ENCODE results near the gene TMED1. TPM values are rescaled to one million over a fixed set of nuclear protein-coding genes. Genes with fewer than 3 reads are reported as not detected.

TMED1 gene
- polyA plus RNA-seq, 2 of the 4 experiments (the other 2 are of a cell fraction) = 29.9 to 37.0 TPM

GRCh38 chr19:10885201-10886169 lies 49.5 kb upstream of the TMED1 start:
- Histone ChIP-seq H3K4me3 (no peak overlapping the region), H3K4me2 (no peak overlapping the region), H3K27ac (no peak overlapping the region), H3K4me1 (no peaks in the 10 kb centered on the region), H3K9me3 (no peaks in the 10 kb centered on the region)
- ATAC-seq (no peak), DNase-seq (ENCODE audit: low read depth in 1 of 2, low spot score in 1 of 2) (no peak), FAIRE-seq (no peak)
- no peak for TF ChIP-seq MAX (IDR thresholded peaks at IDR 0.05)
- TF ChIP-seq FOXS1 (CRISPR knock-in tag; IDR thresholded peaks at IDR 0.05) = no peak
- TF ChIP-seq GATA3 (IDR thresholded peaks at IDR 0.05; ENCODE audit: borderline replicate concordance) = no peak
- no peak for TF ChIP-seq BCL3 (IDR thresholded peaks at IDR 0.05)
- TF ChIP-seq RNF2 (IDR thresholded peaks at IDR 0.05; ENCODE audit: borderline replicate concordance, low read depth) = no peak
- TF ChIP-seq POLR2AphosphoS2 (conservative IDR thresholded peaks at IDR 0.05; ENCODE audit: low read length) = no peak
- TF ChIP-seq SMC3 (IDR thresholded peaks at IDR 0.05) = no peak
- no peak for TF ChIP-seq JUNB (IDR thresholded peaks at IDR 0.05)
- TF ChIP-seq NR3C1 (IDR thresholded peaks at IDR 0.05) = no peak
- no peak for TF ChIP-seq PHF8 (IDR thresholded peaks at IDR 0.05; ENCODE audit: borderline replicate concordance, low read depth)
- TF ChIP-seq POLR2A (IDR thresholded peaks at IDR 0.05; ENCODE audit: low read length) = no peak
- TF ChIP-seq ATOH8 (CRISPR knock-in tag; IDR thresholded peaks at IDR 0.05; ENCODE audit: low read depth) = no peak
- no peak for TF ChIP-seq HES2 (IDR thresholded peaks at IDR 0.05)
- no peak for TF ChIP-seq CBX8 (IDR thresholded peaks at IDR 0.05)
- no peak for TF ChIP-seq FOSB (CRISPR knock-in tag; IDR thresholded peaks at IDR 0.05)
- no peak for TF ChIP-seq ZSCAN20 (CRISPR knock-in tag; IDR thresholded peaks at IDR 0.05)
- TF ChIP-seq E2F6 (IDR thresholded peaks at IDR 0.05; ENCODE audit: borderline replicate concordance, low read depth) = no peak
- no peak for TF ChIP-seq RARB (CRISPR knock-in tag; IDR thresholded peaks at IDR 0.05)
- WGBS (ENCODE audit: missing lambda C conversion rate) = 90% methylated on average over 19 of the region's 20 CpGs
- ChIA-PET POLR2A (no interaction called here), CTCF (no interaction called here)

- DNase-seq (ENCODE audit: low read depth in 1 of 2, low spot score in 1 of 2) = no peak
- Histone ChIP-seq H3K4me2 (no peak overlapping the region), H3K4me1 (peaks cover 4% of the 10 kb centered on the region; the same call in 2 of the 3 replicates), H3K9me3 (no peaks in the 10 kb centered on the region), H3K27ac (no peak overlapping the region), H3K4me3 (no peak overlapping the region)
- ChIA-PET CTCF (no interaction called here), POLR2A (no interaction called here)
- no peak for ATAC-seq
- 94% methylated on average over 2 of the region's 2 CpGs for WGBS (ENCODE audit: missing lambda C conversion rate)
- FAIRE-seq = no peak
- TF ChIP-seq HOXA7 (CRISPR knock-in tag; IDR thresholded peaks at IDR 0.05) (no peak), FOSB (CRISPR knock-in tag; IDR thresholded peaks at IDR 0.05) (no peak), BHLHE40 (IDR thresholded peaks at IDR 0.05; ENCODE audit: low read depth, low read length) (no peak), CBX8 (IDR thresholded peaks at IDR 0.05) (no peak)
Observed at GRCh38 chr19:10884274-10884673, 48.3 kb upstream of the TMED1 start.

GRCh38 chr19:10882108-10882457 lies 46.1 kb upstream of the TMED1 start:
- Histone ChIP-seq H3K9me3 (no peaks in the 10 kb centered on the region), H3K27ac (no peak overlapping the region), H3K4me3 (no peak overlapping the region), H3K4me2 (no peak overlapping the region), H3K4me1 (peaks cover 14% of the 10 kb centered on the region; the same call in 2 of the 3 replicates)
- DNase-seq (ENCODE audit: low read depth in 1 of 2, low spot score in 1 of 2) (no peak), ATAC-seq (no peak), FAIRE-seq (no peak)
- ChIA-PET POLR2A (no interaction called here), CTCF (interaction anchor here (0.8 to 2.3 kb wide), 4 partner anchors 9 to 165 kb away, joined by 3 to 6 read pairs (median 4); partner anchors contain the start of genes CARM1 and DNM2)
- 84% methylated on average over 4 of the region's 9 CpGs for WGBS (ENCODE audit: missing lambda C conversion rate)
- TF ChIP-seq CBX2 (IDR thresholded peaks at IDR 0.05; ENCODE audit: borderline replicate concordance, low read depth) (no peak), ZNF302 (CRISPR knock-in tag; IDR thresholded peaks at IDR 0.05) (no peak), CTCF (IDR thresholded peaks at IDR 0.05) (no peak), RFX5 (IDR thresholded peaks at IDR 0.05) (no peak), MAFK (IDR thresholded peaks at IDR 0.05; ENCODE audit: partially characterized antibody) (no peak), NPAS2 (CRISPR knock-in tag; IDR thresholded peaks at IDR 0.05; ENCODE audit: borderline replicate concordance) (no peak), FOSB (CRISPR knock-in tag; IDR thresholded peaks at IDR 0.05) (no peak), USF2 (IDR thresholded peaks at IDR 0.05) (no peak), ZFP36 (IDR thresholded peaks at IDR 0.05; ENCODE audit: borderline replicate concordance, partially characterized antibody) (no peak), ATOH8 (CRISPR knock-in tag; IDR thresholded peaks at IDR 0.05; ENCODE audit: low read depth) (no peak)

Data from A549 (cell line).